ENCODE results near the gene STXBP6.
"Not testable (repeated sequence)": the region's sequence is repeated elsewhere in the genome, so short reads cannot be mapped to it uniquely, and the experiment has no call there.

STXBP6 gene

GRCh38 chr14:24818058-24818822, 231.7 kb downstream of the STXBP6 start:
- no peak for DNase-seq

GRCh38 chr14:24817212-24818057, 232.5 kb downstream of the STXBP6 start:
- DNase-seq = no peak

GRCh38 chr14:24816929-24817211, 233.1 kb downstream of the STXBP6 start:
- no peak for DNase-seq

- DNase-seq = no peak
Measured at GRCh38 chr14:24816011-24816928, 233.7 kb downstream of the STXBP6 start.

- DNase-seq = no peak
Measured at GRCh38 chr14:24815543-24815942, 234.4 kb downstream of the STXBP6 start.

GRCh38 chr14:24814944-24815343, 235.0 kb downstream of the STXBP6 start:
- no peak for DNase-seq

- no peak for DNase-seq
Measured at GRCh38 chr14:24814346-24814745, 235.6 kb downstream of the STXBP6 start.

- no peak for DNase-seq
Measured at GRCh38 chr14:24813819-24814259, 236.1 kb downstream of the STXBP6 start.

- DNase-seq = no peak
Measured at GRCh38 chr14:24813089-24813815, 236.7 kb downstream of the STXBP6 start.

- DNase-seq = no peak
Measured at GRCh38 chr14:24809135-24809534, 240.8 kb downstream of the STXBP6 start.

GRCh38 chr14:24808412-24808811, 241.5 kb downstream of the STXBP6 start:
- no peak for DNase-seq

- DNase-seq = no peak
Measured at GRCh38 chr14:24806061-24806678, 243.8 kb downstream of the STXBP6 start.

- no peak for DNase-seq
Measured at GRCh38 chr14:24804552-24805212, 245.3 kb downstream of the STXBP6 start.

- DNase-seq = no peak
Measured at GRCh38 chr14:24803933-24804494, 245.9 kb downstream of the STXBP6 start.

- DNase-seq = not testable (repeated sequence)
Measured at GRCh38 chr14:24803426-24803825, 246.5 kb downstream of the STXBP6 start.

- DNase-seq = no peak
Measured at GRCh38 chr14:24802236-24802635, 247.7 kb downstream of the STXBP6 start.

- DNase-seq = no peak
Measured at GRCh38 chr14:24801024-24801423, 248.9 kb downstream of the STXBP6 start.

- no peak for DNase-seq
Measured at GRCh38 chr14:24798911-24799462, 251.0 kb downstream of the STXBP6 start.

GRCh38 chr14:24795406-24795805, 254.5 kb downstream of the STXBP6 start:
- DNase-seq = no peak

- DNase-seq = no peak
Measured at GRCh38 chr14:24794644-24795305, 255.2 kb downstream of the STXBP6 start.
